KG1 (cell line): ENCODE measurements around the gene HCCS.

Experiments
- DNase-seq: peaks from one replicate; lab custom pipeline; 2025; lab: John Stamatoyannopoulos, UW

Gene HCCS

DNA sequence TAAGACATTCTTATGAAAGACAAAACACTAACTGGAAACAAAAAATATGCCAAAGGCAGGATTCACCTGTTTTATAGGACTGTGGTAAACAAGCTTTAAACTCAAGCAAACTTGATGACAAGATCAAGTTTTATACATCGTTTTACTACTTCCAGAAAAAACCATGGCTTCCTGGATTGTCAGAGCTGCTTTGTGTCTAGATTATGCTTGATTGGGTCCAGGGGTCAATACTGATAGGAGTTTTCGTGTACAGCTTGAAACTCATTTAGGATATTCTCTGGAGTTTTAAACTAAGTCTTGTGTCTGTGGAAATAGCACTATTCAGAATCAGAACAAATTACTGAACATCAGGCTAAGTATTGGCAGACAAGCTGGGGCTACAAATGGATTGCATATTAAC lies 13.0 kb downstream of the HCCS start:
- no peak for DNase-seq

DNA sequence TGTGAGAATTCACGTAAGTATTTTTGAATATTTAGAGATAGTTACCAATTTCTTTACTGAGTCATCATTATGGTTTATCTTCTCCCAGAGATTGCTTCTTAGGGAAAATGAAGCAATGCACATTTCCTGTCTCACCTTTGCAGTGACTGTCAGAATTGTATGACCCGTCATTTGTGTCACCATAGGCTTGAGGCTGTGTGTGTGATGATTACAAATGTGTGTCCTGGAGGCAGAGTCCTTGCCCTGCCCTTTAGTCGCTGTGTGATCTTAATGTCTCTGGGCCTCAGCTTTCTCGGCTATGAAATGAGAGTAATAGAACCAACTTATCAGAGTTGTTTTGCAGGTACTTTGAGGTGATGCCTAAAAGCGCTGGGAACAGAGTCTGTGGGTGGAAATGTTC lies 13.9 kb downstream of the HCCS start:
- DNase-seq: no peak

DNA sequence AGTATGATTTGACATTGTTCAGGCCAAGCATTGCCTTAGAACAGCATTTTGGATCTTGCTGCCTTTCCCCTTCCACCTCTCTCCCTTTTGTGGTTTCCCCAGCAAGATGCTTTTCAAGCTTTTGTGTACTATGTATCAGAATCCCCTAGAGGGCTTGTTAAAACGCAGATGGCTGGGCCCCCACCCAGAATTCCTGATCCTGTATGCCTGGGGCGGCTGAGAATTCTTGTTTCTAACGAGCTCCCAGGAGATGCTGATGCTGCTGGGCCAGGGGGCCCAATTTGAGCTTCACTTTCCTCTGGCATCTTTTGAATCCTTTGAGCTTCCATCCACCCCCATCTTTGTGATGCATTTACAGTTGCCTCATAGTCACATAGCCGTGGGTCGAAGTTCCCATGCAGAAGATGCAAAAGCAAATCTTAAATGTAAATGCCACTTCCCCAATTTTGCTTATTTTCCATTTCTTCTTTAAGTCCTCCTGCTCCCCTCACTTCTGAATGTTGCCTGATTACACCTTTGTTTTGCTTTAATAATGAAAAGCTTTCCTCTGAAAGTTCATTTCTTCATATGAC lies 18.5 kb downstream of the HCCS start:
- no peak for DNase-seq

DNA sequence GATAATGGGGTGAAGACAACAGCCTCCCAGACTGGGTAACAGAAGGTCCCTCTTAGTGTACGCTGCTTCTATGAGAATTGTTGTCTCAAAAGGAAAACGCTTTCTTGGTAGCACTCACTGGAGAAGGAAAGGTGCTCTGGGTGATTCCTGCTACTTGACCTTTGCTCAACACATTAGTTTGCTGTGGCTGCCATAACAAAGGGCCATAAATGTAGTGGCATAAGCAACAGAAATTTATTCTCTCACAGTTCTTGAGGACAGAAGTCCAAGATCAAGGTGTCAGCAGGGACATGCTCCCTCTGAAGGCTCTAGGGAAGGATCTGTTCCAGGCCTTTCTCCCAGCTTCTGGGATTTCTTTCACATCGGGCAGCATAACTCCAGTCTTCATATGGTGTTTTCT lies 19.0 kb downstream of the HCCS start:
- DNase-seq: no peak

DNA sequence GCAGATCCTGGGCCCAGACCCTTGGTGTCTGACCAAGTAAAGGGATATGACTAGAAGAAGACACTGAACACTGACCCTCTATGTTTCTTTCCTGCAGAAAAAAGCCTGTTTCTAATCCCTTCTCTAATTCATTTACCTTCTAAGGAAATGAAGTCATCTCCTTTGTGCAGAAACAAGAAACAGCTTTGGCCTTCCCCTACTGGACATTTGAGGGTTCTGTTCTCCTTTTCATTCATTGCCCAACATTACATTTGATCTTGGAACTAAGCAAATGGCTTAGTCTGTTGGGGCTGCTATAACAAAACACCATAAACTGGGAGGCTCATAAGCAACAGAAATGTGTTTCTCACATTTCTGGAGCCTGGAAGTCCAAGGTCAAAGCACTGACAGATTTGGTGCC lies 20.0 kb downstream of the HCCS start:
- no peak for DNase-seq

DNA sequence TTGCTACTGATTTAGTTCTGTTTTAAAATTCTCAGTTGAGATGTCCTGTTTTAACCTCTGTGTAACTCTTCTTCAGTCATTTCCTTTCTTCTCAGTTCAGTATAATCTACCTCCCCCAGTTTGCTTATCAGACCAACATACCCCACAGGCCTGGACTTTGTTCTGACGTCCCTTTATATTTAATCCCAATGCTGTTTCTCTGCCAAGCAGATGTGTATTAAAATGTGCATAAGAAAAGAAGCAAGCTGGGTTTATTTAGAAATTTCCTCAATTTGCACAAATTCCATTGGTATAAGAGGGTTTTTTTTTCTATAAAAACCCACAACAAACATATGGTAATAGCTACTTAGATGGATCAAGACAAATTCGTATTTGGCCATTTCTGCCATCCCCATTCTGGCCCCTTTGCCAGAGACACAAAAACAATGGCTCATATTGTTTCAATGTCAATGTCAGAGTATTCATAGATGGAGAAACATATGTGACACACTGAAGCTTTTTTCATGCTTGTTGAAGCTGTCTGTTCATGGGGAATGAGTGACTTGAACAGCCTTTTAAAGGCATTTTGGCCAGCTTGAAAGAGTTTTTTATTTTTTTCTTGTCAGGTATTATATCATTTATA lies 24.5 kb downstream of the HCCS start:
- DNase-seq: no peak

DNA sequence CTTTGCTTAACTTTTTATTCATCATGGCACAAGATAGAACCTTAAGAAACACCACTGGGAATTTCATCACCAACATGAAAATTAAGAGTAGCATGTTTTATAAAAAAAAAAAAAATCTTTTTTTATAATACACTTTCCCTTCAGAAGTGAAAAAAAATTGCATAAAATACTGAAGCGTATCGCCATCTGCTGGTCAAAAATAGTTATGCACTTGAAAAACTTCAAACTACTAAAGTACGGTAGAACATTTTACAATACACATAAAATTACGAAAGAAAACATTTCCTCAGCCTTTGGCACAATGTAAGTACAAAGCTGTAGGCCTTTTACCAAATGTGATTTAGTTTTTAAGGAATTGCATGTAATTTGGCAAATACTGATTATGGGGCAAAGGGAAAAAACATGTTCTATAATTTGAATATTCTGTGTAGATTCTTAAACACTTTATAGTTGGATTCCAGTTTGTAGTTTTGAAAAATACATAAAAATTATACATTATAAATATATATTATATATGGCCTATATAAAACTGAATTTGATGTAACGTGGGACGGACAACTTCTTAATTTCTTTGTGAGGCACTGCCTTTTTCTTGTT lies 26.5 kb downstream of the HCCS start:
- DNase-seq: peak; percentile 2

DNA sequence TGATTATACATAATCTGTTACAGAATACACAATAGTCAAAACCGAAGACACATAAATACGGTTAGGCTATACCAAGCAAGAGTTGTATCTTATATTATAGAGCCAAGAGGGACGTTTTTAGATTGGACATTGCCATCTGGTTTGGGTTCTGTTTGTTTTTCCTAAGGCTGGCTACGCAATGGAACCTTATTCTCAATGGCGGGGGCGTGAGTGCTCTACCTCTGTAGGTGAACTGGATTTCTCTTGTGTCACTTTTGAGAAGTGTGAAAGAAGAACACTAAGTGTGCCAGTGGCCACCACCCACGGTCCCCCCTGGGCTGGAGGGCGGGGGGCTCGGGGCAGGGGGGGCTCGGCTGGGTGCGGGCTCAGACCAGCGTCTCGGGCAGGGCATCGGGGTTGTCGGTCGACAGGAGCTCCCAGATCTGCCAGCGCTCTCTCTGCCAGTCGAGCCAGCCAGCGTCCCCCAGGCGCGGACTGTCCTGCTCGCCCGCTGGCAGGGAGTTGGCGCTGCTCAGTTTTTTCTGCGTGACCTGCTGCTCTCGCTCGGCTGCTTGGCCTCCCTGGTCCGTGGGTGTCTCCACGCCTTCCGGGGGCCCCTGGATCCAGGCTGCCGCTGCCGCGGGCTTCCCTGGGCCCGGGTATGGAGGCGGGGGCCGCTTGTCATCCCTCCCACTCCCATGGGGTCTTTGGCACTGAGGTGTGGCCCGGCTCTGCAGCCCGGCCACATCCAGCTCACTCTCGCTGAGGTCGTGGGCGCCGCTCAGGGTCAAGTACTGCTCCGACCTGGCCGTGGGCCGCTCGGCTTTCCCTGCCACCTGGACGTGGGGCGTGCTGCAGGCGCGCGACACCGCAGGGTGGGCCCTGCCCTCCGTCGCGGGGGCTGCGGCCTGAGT lies 27.6 kb downstream of the HCCS start:
- no peak for DNase-seq

DNA sequence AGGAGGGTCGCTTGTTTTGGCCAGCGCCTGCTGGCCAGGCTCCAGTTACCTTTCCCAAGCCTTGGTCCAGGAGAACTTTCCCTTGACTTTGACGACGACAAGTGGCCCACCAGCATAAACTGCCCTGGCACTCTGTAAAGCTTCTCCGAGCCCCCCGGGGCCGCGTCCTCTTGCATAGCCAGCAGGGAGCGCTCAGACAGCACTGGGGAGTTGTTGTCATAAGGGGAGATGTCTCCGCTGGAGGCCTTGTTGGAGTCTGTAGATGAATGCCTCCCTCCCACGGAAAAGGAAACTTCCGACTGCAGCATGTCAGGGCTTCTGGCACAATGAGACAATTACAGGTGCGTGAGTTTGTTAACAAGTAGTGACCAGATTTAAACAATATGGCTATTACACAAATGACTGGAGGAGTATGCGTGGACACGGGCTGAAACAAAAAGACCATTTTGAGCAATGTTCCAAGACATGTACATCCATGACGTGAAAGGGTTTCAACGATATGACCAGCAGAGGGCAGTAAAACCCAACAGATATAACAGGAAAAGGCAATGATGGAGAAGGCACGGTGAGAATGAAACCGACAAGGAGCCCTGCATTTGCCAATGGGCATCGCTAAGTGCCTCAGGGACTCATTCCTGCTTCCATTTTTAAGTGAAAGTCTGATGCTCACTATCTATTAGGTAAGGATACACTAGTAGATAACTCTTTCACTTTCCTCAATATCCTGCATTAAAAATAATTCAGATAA lies 33.0 kb downstream of the HCCS start:
- DNase-seq: peak; percentile 2

DNA sequence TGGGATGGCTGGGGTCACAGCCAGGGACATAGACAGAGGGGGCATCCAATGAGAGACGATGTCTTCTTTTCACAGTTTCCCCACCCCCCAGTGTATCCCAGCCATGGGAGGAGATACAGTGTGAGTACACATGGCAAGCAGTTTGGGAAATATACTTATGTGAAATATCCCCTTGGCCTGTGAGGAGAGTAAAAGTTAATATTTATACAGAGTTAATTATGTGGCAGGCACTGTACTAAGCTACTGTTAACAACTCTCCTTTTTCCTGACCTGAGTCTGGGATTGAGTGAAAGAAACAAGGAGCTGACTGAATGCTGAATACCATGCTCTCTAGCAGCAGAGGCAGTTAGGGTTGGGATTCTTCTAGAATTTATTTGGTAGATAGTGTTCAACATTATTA lies 35.3 kb downstream of the HCCS start:
- no peak for DNase-seq

DNA sequence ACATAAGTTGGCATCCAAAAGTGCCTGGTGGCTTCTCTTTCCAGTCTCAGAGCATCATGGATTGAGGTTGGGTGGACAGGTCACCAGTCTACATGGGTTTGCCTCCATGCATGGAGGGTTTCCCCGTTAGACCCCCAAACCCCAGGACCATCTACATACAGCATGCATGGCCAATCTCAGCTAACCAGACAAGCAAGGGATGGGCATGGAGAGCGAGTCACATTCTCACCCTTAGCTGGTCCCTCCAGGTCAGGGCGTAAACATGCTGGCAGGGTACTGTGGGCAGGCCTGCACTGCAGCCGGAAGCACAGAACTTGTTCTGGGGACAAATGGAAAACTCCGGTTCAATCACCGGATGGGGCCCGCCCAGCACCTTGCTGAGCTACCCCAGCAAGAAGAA lies 37.3 kb downstream of the HCCS start:
- DNase-seq: no peak

DNA sequence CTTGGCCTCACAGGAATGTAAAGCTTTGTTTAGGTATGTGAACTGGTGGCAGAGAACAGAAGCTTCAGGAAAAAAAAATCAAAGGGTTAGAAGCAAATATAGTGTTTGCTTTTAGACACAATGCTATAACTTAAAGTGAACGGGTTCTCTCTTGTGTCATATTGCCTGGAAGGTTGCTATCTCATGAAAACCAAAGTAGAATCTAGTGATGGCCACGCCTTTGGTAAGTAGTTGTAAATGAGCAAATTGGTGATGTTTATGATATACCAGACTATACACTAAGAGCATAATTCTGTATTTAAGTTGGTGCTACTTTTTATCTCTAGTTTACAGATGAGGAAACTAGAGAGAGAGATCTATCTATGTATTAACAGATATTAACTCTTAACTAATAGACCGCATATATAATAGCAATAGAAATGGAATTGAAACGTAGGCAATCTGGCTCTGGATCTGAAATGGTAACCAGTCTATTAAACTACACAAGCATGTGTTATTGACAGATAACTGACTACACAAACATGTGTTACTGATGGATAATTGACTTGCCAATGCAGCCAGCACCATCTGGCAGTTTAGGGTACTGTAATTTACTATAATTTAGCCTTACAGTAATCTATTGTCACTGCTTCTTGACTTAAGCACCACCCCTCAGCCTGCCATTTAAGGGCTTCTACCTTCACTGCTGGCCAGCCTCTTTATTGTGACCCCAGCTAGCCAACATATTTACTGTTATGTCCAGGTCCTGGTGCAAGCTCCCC lies 40.8 kb downstream of the HCCS start:
- DNase-seq: no peak

DNA sequence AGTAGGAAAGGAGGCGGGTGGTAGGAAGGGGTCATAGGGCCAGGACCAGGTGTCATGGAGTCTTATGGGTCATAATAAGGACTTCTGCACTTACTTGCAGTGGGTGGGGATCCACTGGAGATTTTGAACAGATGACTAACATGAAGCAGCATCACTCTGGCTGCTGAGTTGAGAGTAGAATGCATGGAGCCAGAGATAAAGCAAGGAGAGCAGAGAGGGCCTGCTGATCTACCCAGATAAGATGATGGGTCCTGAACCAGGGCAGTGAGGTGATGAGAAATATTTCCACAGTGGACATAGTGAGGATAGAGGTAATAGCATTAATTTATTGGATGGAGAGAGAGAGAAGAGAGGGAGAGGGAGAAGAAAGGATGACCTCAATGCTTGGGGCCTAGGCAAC lies 48.0 kb downstream of the HCCS start:
- DNase-seq: no peak

DNA sequence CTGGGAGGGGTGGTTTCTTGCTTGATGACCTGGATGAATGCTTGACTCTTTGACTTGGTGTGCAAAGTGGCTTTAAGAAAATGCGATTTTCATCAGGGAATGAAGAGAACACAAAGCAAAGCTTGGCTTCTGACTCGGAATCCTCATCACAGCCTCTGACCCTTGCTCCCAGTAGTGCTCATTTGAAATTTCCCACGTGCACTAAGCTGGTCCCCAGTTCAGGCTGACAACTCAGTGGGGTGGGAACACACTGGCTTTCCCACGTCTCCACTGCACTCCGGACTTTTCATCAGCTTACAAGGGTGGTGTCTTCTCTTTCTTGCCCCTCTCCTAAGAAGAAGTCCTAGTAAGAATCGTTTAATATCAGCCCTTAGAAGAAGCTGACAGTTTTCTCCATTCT lies 53.3 kb downstream of the HCCS start:
- DNase-seq: no peak

DNA sequence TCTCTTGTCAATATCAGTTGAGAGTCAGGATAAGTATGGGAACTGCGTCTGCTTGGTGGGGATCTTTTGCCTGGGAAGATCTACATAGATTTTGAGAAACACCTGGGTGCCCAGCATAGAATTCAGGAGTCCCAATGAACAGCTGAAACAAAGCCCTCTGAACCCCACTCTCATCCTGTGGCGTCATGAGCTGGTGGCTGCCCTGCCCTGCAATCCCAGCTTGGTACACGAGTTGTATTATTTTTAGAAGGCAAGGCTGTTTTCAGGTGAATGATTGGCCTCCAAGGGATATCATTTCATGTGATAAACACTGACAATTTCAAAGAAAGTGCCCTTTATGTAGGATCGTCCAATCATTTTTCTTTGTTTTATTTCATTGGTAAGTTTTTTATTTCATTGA lies 60.8 kb downstream of the HCCS start:
- no peak for DNase-seq

DNA sequence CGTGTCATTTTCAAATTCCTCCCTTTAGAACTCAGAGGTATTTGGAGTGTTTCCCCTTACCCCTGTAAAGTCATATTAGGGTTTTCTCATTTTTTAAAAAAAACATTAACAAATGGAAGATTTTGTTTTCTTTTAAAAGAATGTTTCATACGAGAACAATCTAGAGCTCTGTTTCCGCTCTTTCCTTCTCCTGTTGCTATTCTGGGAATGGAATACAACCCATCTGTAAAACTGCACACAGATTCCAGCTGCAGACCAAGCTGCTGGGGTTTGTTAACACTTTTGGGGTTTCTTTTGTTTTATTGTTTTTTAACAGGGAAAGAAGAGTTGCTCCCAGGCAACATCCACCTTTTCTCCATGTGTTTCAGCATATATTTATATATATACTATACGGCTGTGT lies 61.3 kb downstream of the HCCS start:
- no peak for DNase-seq
